Activated CD8-positive, alpha-beta T cell treated with anti-CD3 and anti-CD28 coated beads for 36 hours (primary cell): ENCODE results near the gene UVRAG. TPM values are rescaled to one million over a fixed set of nuclear protein-coding genes. Genes with fewer than 3 reads are reported as not detected.

Source experiments
- ATAC-seq: fragments of 200-7000 bp; cut with Tn5 transposase; one replicate; pipeline ENCODE4 v1.10.0; 2021; ENCODE audit warnings: mild to moderate bottlenecking, moderate library complexity
- CTCF ChIA-PET: fragments of 350-600 bp; sonication (Branson Sonifier 250); formaldehyde crosslinking; loops from one replicate; lab custom pipeline; 2021; ENCODE audit warnings: antibody characterized with exemption; lab: Charles Lee
- POLR2A ChIA-PET: fragments of 350-600 bp; sonication (Branson Sonifier 250); formaldehyde crosslinking; loops from one replicate; lab custom pipeline; 2021; ENCODE audit warnings: antibody characterized with exemption; lab: Charles Lee
- DNase-seq: peaks from one replicate; pipeline ENCODE4 v3.0.0-alpha.2; 2020
- H3K27ac Mint-ChIP-seq: one replicate; pipeline ENCODE4 v1.8.0; 2021; ENCODE audit warnings: mild to moderate bottlenecking, mixed read lengths
- H3K27me3 Mint-ChIP-seq: one replicate; pipeline ENCODE4 v1.8.0; 2021; ENCODE audit warnings: mixed read lengths
- H3K36me3 Mint-ChIP-seq: one replicate; pipeline ENCODE4 v1.8.0; 2021; ENCODE audit warnings: low read depth, mixed read lengths
- H3K4me1 Mint-ChIP-seq: one replicate; pipeline ENCODE4 v1.8.0; 2021; ENCODE audit warnings: low read depth, mixed read lengths
- H3K4me3 Mint-ChIP-seq: one replicate; pipeline ENCODE4 v1.8.0; 2021; ENCODE audit warnings: mild to moderate bottlenecking, moderate library complexity, mixed read lengths
- H3K9me3 Mint-ChIP-seq: one replicate; pipeline ENCODE4 v1.8.0; 2021; ENCODE audit warnings: mixed read lengths
- intact Hi-C: fragments of 100-400 bp; cut with micrococcal nuclease; formaldehyde crosslinking; loops from one replicate; pipeline ENCODE4 v1.10.0; 2022
- total RNA-seq, 2 experiments: library from RNA; stranded (reverse); gene quantifications; one replicate each; pipeline ENCODE4 v1.2.3, GENCODE V29; 2021
- TF ChIP-seq, protein P1 (sequence below): fragments of 200-600 bp; IDR thresholded peaks from one replicate; pipeline ENCODE4 v1.8.0; 2022; ENCODE audit warnings: antibody characterized with exemption, mild to moderate bottlenecking

UVRAG gene
- total RNA-seq, 2 experiments from 2014 or later = 14.4 to 15.7 TPM

DNA sequence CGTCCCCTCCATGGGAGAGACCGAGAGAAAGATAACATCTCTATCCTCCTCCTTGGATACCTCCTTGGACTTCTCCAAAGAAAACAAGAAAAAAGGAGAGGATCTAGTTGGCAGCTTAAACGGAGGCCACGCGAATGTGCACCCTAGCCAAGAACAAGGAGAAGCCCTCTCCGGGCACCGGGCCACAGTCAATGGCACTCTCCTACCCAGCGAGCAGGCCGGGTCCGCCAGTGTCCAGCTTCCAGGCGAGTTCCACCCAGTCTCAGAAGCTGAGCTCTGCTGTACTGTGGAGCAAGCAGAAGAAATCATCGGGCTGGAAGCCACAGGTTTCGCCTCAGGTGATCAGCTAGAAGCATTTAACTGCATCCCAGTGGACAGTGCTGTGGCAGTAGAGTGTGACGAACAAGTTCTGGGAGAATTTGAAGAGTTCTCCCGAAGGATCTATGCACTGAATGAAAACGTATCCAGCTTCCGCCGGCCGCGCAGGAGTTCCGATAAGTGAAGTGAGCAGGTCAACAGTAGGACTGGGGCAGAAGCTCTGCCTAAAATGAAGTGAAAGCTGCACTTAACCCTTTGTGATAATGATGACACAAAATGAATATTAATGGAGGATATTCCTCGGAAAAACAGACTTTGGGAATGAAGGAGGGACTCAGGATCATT lies 326.0 kb downstream of the UVRAG start:
- ATAC-seq (no peak), DNase-seq (no peak)
- Mint-ChIP-seq H3K4me3 (no peak overlapping the region), H3K36me3 (peaks cover 4% of the 10 kb centered on the region), H3K27me3 (no peaks in the 10 kb centered on the region), H3K4me1 (no peaks in the 10 kb centered on the region), H3K27ac (no peak overlapping the region), H3K9me3 (no peaks in the 10 kb centered on the region)
- TF ChIP-seq, protein P1, sequence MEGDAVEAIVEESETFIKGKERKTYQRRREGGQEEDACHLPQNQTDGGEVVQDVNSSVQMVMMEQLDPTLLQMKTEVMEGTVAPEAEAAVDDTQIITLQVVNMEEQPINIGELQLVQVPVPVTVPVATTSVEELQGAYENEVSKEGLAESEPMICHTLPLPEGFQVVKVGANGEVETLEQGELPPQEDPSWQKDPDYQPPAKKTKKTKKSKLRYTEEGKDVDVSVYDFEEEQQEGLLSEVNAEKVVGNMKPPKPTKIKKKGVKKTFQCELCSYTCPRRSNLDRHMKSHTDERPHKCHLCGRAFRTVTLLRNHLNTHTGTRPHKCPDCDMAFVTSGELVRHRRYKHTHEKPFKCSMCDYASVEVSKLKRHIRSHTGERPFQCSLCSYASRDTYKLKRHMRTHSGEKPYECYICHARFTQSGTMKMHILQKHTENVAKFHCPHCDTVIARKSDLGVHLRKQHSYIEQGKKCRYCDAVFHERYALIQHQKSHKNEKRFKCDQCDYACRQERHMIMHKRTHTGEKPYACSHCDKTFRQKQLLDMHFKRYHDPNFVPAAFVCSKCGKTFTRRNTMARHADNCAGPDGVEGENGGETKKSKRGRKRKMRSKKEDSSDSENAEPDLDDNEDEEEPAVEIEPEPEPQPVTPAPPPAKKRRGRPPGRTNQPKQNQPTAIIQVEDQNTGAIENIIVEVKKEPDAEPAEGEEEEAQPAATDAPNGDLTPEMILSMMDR = no peak
- intact Hi-C loops = no loop called here
- CTCF ChIA-PET = interaction anchor here (1.9 to 5.9 kb wide), 2 partner anchors 12 to 244 kb away, joined by 8 to 48 read pairs; no protein-coding TSS in a partner anchor
- POLR2A ChIA-PET = interaction anchor here (0.6 kb wide), 1 partner anchor 271 kb away, joined by 3 read pairs; no protein-coding TSS in a partner anchor

DNA sequence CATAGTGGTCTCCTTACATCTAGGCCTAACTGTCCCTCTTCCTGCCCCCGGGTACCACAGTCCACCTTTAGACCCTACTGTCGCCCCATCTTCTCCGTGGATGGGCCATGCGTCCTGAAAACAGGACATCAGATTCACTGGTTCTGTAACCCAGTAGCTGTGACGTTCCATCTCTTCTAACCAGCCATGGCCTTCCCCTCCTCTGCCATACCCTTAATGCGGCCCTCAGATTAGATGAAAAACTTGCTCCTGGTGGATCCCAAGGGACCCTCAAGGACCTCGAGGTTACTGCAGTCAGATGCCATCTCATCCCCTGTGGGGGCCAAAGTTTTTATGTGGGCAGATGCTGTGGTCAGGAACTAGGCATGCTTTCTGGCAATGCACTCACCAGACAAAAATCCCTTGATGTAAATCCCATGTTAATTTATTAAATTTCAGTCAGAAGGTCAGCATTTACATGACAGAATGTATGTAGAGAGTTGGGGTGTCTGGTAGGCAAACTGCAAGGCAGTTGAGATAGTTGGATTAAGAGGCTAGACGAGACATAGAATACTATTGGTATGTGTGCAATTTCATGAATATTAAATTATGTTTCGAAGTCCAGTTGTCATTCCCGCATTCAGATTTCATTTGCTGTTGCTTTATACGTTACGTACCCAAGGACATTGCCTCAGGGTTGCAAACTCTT lies 327.0 kb downstream of the UVRAG start:
- Mint-ChIP-seq H3K4me1 (no peaks in the 10 kb centered on the region), H3K36me3 (peaks cover 4% of the 10 kb centered on the region), H3K27ac (no peak overlapping the region), H3K9me3 (no peaks in the 10 kb centered on the region), H3K4me3 (no peak overlapping the region), H3K27me3 (no peaks in the 10 kb centered on the region)
- DNase-seq = no peak
- POLR2A ChIA-PET = no interaction called here
- no peak for ATAC-seq
- intact Hi-C loops = no loop called here
- TF ChIP-seq, protein P1 = no peak
- CTCF ChIA-PET = interaction anchor here (0.6 to 5.9 kb wide), 3 partner anchors 11 to 245 kb away, joined by 3 to 48 read pairs (median 8); no protein-coding TSS in a partner anchor

DNA sequence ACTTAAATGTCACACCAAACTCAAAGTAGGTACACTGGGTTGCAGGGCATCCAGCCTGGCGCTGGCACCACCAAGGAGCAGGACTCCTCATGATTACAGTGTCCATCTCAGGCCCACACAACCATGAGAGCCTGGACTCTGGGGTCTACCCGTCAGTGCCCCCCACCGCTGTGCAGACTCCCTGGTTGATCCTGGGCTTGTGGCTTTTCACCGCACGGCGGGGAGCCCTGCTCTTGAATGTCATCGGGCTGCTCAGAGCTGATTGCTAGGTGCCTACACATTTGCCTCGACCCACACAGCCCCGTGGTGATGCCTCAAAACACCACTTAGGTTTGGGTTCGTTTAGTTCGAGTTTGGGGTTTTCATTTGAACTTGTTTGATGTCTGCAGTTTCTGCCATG lies 328.3 kb downstream of the UVRAG start:
- H3K4me1 Mint-ChIP-seq = no peaks in the 10 kb centered on the region
- H3K36me3 Mint-ChIP-seq = peaks cover 4% of the 10 kb centered on the region
- DNase-seq (no peak), ATAC-seq (no peak)
- TF ChIP-seq, protein P1 = no peak
- H3K9me3 Mint-ChIP-seq = no peaks in the 10 kb centered on the region
- no peaks in the 10 kb centered on the region for H3K27me3 Mint-ChIP-seq
- no peak overlapping the region for H3K27ac Mint-ChIP-seq
- ChIA-PET CTCF (interaction anchor here (2.4 to 5.9 kb wide), 2 partner anchors 9 to 246 kb away, joined by 9 to 48 read pairs; no protein-coding TSS in a partner anchor), POLR2A (no interaction called here)
- no peak overlapping the region for H3K4me3 Mint-ChIP-seq
- intact Hi-C loops = no loop called here

DNA sequence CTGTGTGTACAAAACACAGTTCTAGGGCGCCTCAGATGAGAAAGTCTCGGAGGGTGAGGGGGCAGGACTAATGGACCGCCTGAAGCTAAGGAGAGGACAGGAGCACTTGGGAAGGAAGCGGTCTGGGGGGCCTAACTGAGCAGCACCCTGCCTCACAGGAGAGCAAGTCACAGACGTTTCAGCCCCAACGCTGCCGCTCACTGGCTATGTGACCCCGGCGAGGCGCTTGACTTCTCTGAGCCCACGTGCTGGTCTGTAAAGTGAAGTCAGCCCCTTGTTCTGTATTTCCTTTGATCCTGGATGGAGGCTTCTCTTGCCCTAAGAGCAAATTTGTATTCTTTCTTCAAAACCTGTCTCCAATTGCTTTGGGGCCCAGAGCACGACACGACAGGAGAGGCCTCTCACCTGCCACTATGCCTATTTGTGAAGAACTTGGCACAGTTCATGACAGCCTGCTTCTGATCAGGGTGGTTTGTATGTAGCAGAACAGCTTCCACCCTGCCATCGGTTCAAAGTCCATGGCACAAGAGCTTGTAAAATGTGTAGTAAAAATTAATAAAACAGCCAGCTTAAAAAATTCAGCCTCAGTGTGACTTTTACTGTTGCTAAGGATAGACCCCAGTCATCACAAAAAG lies 332.2 kb downstream of the UVRAG start:
- TF ChIP-seq, protein P1 = no peak
- Mint-ChIP-seq H3K27me3 (peaks cover 4% of the 10 kb centered on the region), H3K36me3 (no peaks in the 10 kb centered on the region), H3K27ac (no peak overlapping the region), H3K9me3 (no peaks in the 10 kb centered on the region), H3K4me3 (no peak overlapping the region), H3K4me1 (peaks cover 8% of the 10 kb centered on the region)
- ATAC-seq = no peak
- CTCF ChIA-PET = interaction anchor here (1.5 kb wide), 1 partner anchor 280 kb away, joined by 6 read pairs; no protein-coding TSS in a partner anchor
- intact Hi-C loops = no loop called here
- no peak for DNase-seq
- POLR2A ChIA-PET = no interaction called here
